Keratinocyte (primary cell): ENCODE measurements around the gene TGFBR1. TPM values are rescaled to one million over a fixed set of nuclear protein-coding genes. Genes with fewer than 3 reads are reported as not detected.

ENCODE experiments used
- DNase-seq: peaks from one replicate; pipeline ENCODE4 v3.0.0-alpha.2; 2011; ENCODE audit warnings: low read depth, missing footprints, low spot score
- FAIRE-seq: peaks from 2 replicates; lab custom pipeline; 2011; peaks lifted over from hg19 to GRCh38; lab: Jason Lieb, UNC
- H2AFZ ChIP-seq: 2 replicates; pipeline ENCODE4 v1.6.0; 2012; ENCODE audit warnings: low read length, control low read depth, inconsistent platforms; ENCODE audit not compliant: control insufficient read depth
- H3K27ac ChIP-seq: 2 replicates; pipeline ENCODE4 v1.5.1; 2011; ENCODE audit warnings: low read length; ENCODE audit not compliant: control insufficient read depth, insufficient read depth
- H3K27me3 ChIP-seq: 3 replicates; pipeline ENCODE4 v1.6.0; 2011; ENCODE audit warnings: low read length; ENCODE audit not compliant: control insufficient read depth, insufficient read depth; ENCODE audit errors: extremely low read depth
- H3K36me3 ChIP-seq, 2 experiments: 2 replicates in 1 of 2; 3 replicates in 1 of 2; pipeline ENCODE4 v1.5.1; 2011; ENCODE audit warnings: low read length in 2 of 2, mild to moderate bottlenecking in 1 of 2; ENCODE audit not compliant: control insufficient read depth in 2 of 2, insufficient read depth in 2 of 2; ENCODE audit errors: extremely low read depth in 1 of 2
- H3K4me1 ChIP-seq: 3 replicates; pipeline ENCODE4 v1.5.1; 2011; ENCODE audit warnings: low read length; ENCODE audit not compliant: control insufficient read depth, insufficient read depth; ENCODE audit errors: extremely low read depth
- H3K4me2 ChIP-seq: 3 replicates; pipeline ENCODE4 v1.6.0; 2011; ENCODE audit warnings: low read depth, low read length; ENCODE audit not compliant: control insufficient read depth, insufficient read depth; ENCODE audit errors: extremely low read depth
- H3K4me3 ChIP-seq, 3 experiments: fragments of 200-600 bp in 1 of 3; sonication (generic) in 1 of 3; 2 replicates in 2 of 3; 3 replicates in 1 of 3; pipeline ENCODE4 v1.5.1; 2011 to 2016; ENCODE audit warnings: low read length in 3 of 3, mild to moderate bottlenecking in 3 of 3, control low read depth in 2 of 3, inconsistent platforms in 1 of 3, low read depth in 1 of 3, mixed read lengths in 1 of 3, mixed run types in 1 of 3, moderate library complexity in 1 of 3; ENCODE audit not compliant: control insufficient read depth in 2 of 3, insufficient read depth in 2 of 3; ENCODE audit errors: extremely low read depth in 1 of 3
- H3K79me2 ChIP-seq: 2 replicates; pipeline ENCODE4 v1.6.0; 2012; ENCODE audit warnings: low read length; ENCODE audit not compliant: control insufficient read depth, insufficient read depth
- H3K9ac ChIP-seq: 3 replicates; pipeline ENCODE4 v1.6.0; 2011; ENCODE audit warnings: low read length; ENCODE audit not compliant: control insufficient read depth, insufficient read depth; ENCODE audit errors: extremely low read depth
- H3K9me1 ChIP-seq: 3 replicates; pipeline ENCODE4 v1.6.0; 2011; ENCODE audit warnings: low read length; ENCODE audit not compliant: control insufficient read depth, insufficient read depth; ENCODE audit errors: extremely low read depth
- H3K9me3 ChIP-seq: 2 replicates; pipeline ENCODE4 v1.5.1; 2012; ENCODE audit warnings: low read depth, low read length; ENCODE audit not compliant: control insufficient read depth
- H4K20me1 ChIP-seq: 3 replicates; pipeline ENCODE4 v1.6.0; 2011; ENCODE audit warnings: low read length; ENCODE audit not compliant: control insufficient read depth, insufficient read depth; ENCODE audit errors: extremely low read depth
- EZH2 ChIP-seq: IDR thresholded peaks from one replicate; pipeline ENCODE4 v1.6.1; 2012; ENCODE audit warnings: inconsistent platforms, mild to moderate bottlenecking, low read length, moderate library complexity
- dilution Hi-C: fragments of 300-500 bp; cut with MboI; formaldehyde crosslinking; loops from one replicate; pipeline ENCODE4 v1.7.0; 2020; ENCODE audit warnings: low sequenced_read_pairs; ENCODE audit not compliant: extremely low pct_ligation_motif_present
- polyA plus RNA-seq, 5 experiments: library from polyadenylated mRNA; depleted of rRNA in 3 of 5; stranded (reverse) in 3 of 5; stranded (forward) in 1 of 5; unstranded in 1 of 5; fragments of >200 nt; gene quantifications; 1 replicate in 1 of 5; 2 replicates in 3 of 5; 3 replicates in 1 of 5; pipeline versions ENCODE4 v1.2.1 to v1.2.3, GENCODE V29; 2011 to 2012; ENCODE audit warnings: missing spikeins in 2 of 5, low read depth in 1 of 5, low replicate concordance in 1 of 5
- TF ChIP-seq, protein P1 (sequence below), 3 experiments: IDR thresholded peaks in 1 of 3; conservative IDR thresholded peaks in 1 of 3; optimal IDR thresholded peaks in 1 of 3; 2 replicates in 2 of 3; 3 replicates in 1 of 3; pipeline versions ENCODE3 to v1.5.1; 2011; ENCODE audit warnings: low read length in 3 of 3, mild to moderate bottlenecking in 3 of 3, moderate library complexity in 2 of 3, control low read depth in 1 of 3, inconsistent platforms in 1 of 3; ENCODE audit not compliant: insufficient read depth in 2 of 3; ENCODE audit errors: extremely low read depth in 1 of 3

TGFBR1 gene
- polyA plus RNA-seq, 1 donor (not counting 4 experiments of a cell fraction or from before 2014, with no cell fraction given) = 55.0 TPM

DNA sequence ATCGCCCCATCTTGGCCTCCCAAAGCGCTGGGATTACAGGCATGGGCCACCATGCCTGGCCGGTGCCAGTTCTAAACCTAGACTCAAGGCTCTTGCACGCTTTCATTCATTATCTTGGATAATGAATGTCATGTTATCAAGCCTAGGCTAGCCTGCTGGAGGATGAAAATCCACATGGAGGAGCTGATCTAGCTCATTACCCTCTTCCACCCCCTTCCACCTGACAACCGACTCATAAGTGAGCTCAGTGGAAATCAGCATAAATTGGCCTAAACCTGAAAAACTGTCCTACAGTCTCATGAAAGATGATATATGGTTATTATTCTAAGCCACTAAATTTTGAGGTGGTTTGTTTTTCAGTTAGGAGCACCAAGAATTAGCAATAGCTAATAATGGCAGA, 3.6 kb upstream of the TGFBR1 start:
- H3K27ac ChIP-seq = no peak overlapping the region
- no peak for FAIRE-seq
- H3K4me2 ChIP-seq = no peak overlapping the region
- peaks cover 22% of the 10 kb centered on the region for H3K4me1 ChIP-seq
- DNase-seq = no peak
- no peak overlapping the region for H3K4me3 ChIP-seq
- dilution Hi-C loops = no loop called here
- no peaks in the 10 kb centered on the region for H3K36me3 ChIP-seq
- H3K79me2 ChIP-seq = peaks cover 6% of the 10 kb centered on the region
- no peaks in the 10 kb centered on the region for H3K9me3 ChIP-seq
- H3K9me1 ChIP-seq = no peaks in the 10 kb centered on the region
- H3K27me3 ChIP-seq = no peaks in the 10 kb centered on the region
- H2AFZ ChIP-seq = no peak overlapping the region
- no peak for TF ChIP-seq EZH2
- TF ChIP-seq, protein P1, sequence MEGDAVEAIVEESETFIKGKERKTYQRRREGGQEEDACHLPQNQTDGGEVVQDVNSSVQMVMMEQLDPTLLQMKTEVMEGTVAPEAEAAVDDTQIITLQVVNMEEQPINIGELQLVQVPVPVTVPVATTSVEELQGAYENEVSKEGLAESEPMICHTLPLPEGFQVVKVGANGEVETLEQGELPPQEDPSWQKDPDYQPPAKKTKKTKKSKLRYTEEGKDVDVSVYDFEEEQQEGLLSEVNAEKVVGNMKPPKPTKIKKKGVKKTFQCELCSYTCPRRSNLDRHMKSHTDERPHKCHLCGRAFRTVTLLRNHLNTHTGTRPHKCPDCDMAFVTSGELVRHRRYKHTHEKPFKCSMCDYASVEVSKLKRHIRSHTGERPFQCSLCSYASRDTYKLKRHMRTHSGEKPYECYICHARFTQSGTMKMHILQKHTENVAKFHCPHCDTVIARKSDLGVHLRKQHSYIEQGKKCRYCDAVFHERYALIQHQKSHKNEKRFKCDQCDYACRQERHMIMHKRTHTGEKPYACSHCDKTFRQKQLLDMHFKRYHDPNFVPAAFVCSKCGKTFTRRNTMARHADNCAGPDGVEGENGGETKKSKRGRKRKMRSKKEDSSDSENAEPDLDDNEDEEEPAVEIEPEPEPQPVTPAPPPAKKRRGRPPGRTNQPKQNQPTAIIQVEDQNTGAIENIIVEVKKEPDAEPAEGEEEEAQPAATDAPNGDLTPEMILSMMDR (optimal IDR thresholded peaks at IDR 0.05 in 1 of 3, IDR thresholded peaks at IDR 0.05 in 1 of 3, conservative IDR thresholded peaks at IDR 0.05 in 1 of 3; ENCODE audit: extremely low read depth in 1 of 3, insufficient read depth in 2 of 3, low read length in 3 of 3) = no peak
- H3K9ac ChIP-seq = no peak overlapping the region
- H4K20me1 ChIP-seq = no peaks in the 10 kb centered on the region

DNA sequence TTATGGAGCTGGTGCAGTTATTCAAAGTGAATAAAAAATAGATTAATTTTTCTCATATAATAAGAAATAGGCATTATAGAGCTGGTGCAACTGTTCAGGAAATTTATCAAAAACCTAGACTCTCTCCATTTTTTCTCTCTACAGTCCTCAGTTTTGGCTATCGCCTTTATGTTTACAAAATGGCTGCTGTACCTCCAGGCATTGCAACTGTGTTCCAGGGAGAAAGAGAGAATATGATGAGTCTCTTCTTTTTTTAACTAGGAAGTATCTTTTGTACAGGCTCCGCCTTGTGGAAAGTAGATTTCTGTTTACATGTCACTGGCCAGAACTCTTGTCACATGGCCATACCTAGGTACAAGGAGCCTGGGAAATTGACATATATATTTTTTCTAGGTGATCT, 3.1 kb upstream of the TGFBR1 start:
- Histone ChIP-seq H3K9me3 (no peaks in the 10 kb centered on the region), H3K4me1 (peaks cover 27% of the 10 kb centered on the region), H2AFZ (no peak overlapping the region), H3K36me3 (no peaks in the 10 kb centered on the region), H3K79me2 (peaks cover 12% of the 10 kb centered on the region), H3K9ac (no peak overlapping the region), H3K4me3 (no peak overlapping the region), H3K27ac (no peak overlapping the region), H3K9me1 (no peaks in the 10 kb centered on the region), H4K20me1 (no peaks in the 10 kb centered on the region), H3K4me2 (no peak overlapping the region), H3K27me3 (no peaks in the 10 kb centered on the region)
- no peak for DNase-seq
- dilution Hi-C loops = no loop called here
- no peak for TF ChIP-seq EZH2
- TF ChIP-seq, protein P1 (optimal IDR thresholded peaks at IDR 0.05 in 1 of 3, IDR thresholded peaks at IDR 0.05 in 1 of 3, conservative IDR thresholded peaks at IDR 0.05 in 1 of 3; ENCODE audit: extremely low read depth in 1 of 3, insufficient read depth in 2 of 3, low read length in 3 of 3) = no peak
- no peak for FAIRE-seq
